ENCODE results near the gene S100Z.
"Not testable (repeated sequence)": the region's sequence is repeated elsewhere in the genome, so short reads cannot be mapped to it uniquely, and the experiment has no call there.

The S100Z gene

GRCh38 chr5:76850543-76851145 is 830 bp downstream of the S100Z start:
- no peak for DNase-seq (ENCODE audit: low read depth)
- H3K4me3 ChIP-seq (ENCODE audit: control insufficient read depth, low read depth, low read length): no peak overlapping the region
- no peak for TF ChIP-seq CTCF (conservative IDR thresholded peaks at IDR 0.05; ENCODE audit: control insufficient read depth, insufficient read depth, low read depth, low read length)

- H3K4me3 ChIP-seq (ENCODE audit: control insufficient read depth, low read depth, low read length): no peak overlapping the region
- TF ChIP-seq CTCF (conservative IDR thresholded peaks at IDR 0.05; ENCODE audit: control insufficient read depth, insufficient read depth, low read depth, low read length): no peak
- DNase-seq (ENCODE audit: low read depth): no peak
Observed at GRCh38 chr5:76851728-76852369, 2.0 kb downstream of the S100Z start.

- no peak overlapping the region for H3K4me3 ChIP-seq (ENCODE audit: control insufficient read depth, low read depth, low read length)
- no peak for TF ChIP-seq CTCF (conservative IDR thresholded peaks at IDR 0.05; ENCODE audit: control insufficient read depth, insufficient read depth, low read depth, low read length)
- DNase-seq (ENCODE audit: low read depth): no peak
Observed at GRCh38 chr5:76852772-76853171, 3.0 kb downstream of the S100Z start.

- not testable (repeated sequence) for H3K4me3 ChIP-seq (ENCODE audit: control insufficient read depth, low read depth, low read length); DNase-seq (ENCODE audit: low read depth)
Observed at GRCh38 chr5:76853741-76854140, 3.9 kb downstream of the S100Z start.

GRCh38 chr5:76854644-76855043 is 4.8 kb downstream of the S100Z start:
- DNase-seq (ENCODE audit: low read depth): no peak
- TF ChIP-seq CTCF (conservative IDR thresholded peaks at IDR 0.05; ENCODE audit: control insufficient read depth, insufficient read depth, low read depth, low read length): no peak
- no peak overlapping the region for H3K4me3 ChIP-seq (ENCODE audit: control insufficient read depth, low read depth, low read length)

- not testable (repeated sequence) for DNase-seq (ENCODE audit: low read depth); H3K4me3 ChIP-seq (ENCODE audit: control insufficient read depth, low read depth, low read length)
Observed at GRCh38 chr5:76855501-76855900, 5.7 kb downstream of the S100Z start.

GRCh38 chr5:76855961-76856360 is 6.1 kb downstream of the S100Z start:
- DNase-seq (ENCODE audit: low read depth): no peak
- TF ChIP-seq CTCF (conservative IDR thresholded peaks at IDR 0.05; ENCODE audit: control insufficient read depth, insufficient read depth, low read depth, low read length): no peak
- H3K4me3 ChIP-seq (ENCODE audit: control insufficient read depth, low read depth, low read length): no peak overlapping the region

GRCh38 chr5:76856800-76857199 is 7.0 kb downstream of the S100Z start:
- H3K4me3 ChIP-seq (ENCODE audit: control insufficient read depth, low read depth, low read length); DNase-seq (ENCODE audit: low read depth): not testable (repeated sequence)
